ENCODE measurements around the gene CEP112. TPM values are rescaled to one million over a fixed set of nuclear protein-coding genes. Genes with fewer than 3 reads are reported as not detected.

The CEP112 gene
- total RNA-seq, 1 donor from 2014 or later: 14.5 TPM

GRCh38 chr17:65914784-65915342, 277.1 kb downstream of the CEP112 start:
- peaks cover 10% of the 10 kb centered on the region for H3K36me3 ChIP-seq
- H3K4me1 ChIP-seq: peaks cover 32% of the 10 kb centered on the region
- no peak for DNase-seq
- peaks cover 25% of the 10 kb centered on the region for H3K9me3 ChIP-seq (replicated peaks)
- no peak for TF ChIP-seq CTCF (IDR thresholded peaks at IDR 0.05; ENCODE audit: borderline replicate concordance)
- no peak overlapping the region for H3K4me3 ChIP-seq
- no peak overlapping the region for H3K27ac ChIP-seq (replicated peaks)
- no peaks in the 10 kb centered on the region for H3K27me3 ChIP-seq (ENCODE audit: low read depth)
- intact Hi-C loops (cut with micrococcal nuclease): no loop called here

- H3K36me3 ChIP-seq: peaks cover 10% of the 10 kb centered on the region
- intact Hi-C loops (cut with micrococcal nuclease): no loop called here
- no peak for DNase-seq
- no peak overlapping the region for H3K27ac ChIP-seq (replicated peaks)
- H3K4me3 ChIP-seq: no peak overlapping the region
- TF ChIP-seq CTCF (IDR thresholded peaks at IDR 0.05; ENCODE audit: borderline replicate concordance): no peak
- no peaks in the 10 kb centered on the region for H3K27me3 ChIP-seq (ENCODE audit: low read depth)
- H3K9me3 ChIP-seq (replicated peaks): peaks cover 27% of the 10 kb centered on the region
- H3K4me1 ChIP-seq: peaks cover 19% of the 10 kb centered on the region
Observed at GRCh38 chr17:65913326-65913850, 278.5 kb downstream of the CEP112 start.

GRCh38 chr17:65910836-65911235, 281.1 kb downstream of the CEP112 start:
- Histone ChIP-seq H3K27ac (replicated peaks) (no peak overlapping the region), H3K4me1 (peaks cover 9% of the 10 kb centered on the region), H3K36me3 (peaks cover 10% of the 10 kb centered on the region), H3K4me3 (no peak overlapping the region), H3K27me3 (ENCODE audit: low read depth) (no peaks in the 10 kb centered on the region), H3K9me3 (replicated peaks) (peaks cover 27% of the 10 kb centered on the region)
- intact Hi-C loops (cut with micrococcal nuclease): no loop called here
- TF ChIP-seq CTCF (IDR thresholded peaks at IDR 0.05; ENCODE audit: borderline replicate concordance): no peak
- DNase-seq: no peak

GRCh38 chr17:65902831-65903522, 289.0 kb downstream of the CEP112 start:
- no peak for DNase-seq
- intact Hi-C loops (cut with micrococcal nuclease): no loop called here

GRCh38 chr17:65902155-65902554, 289.8 kb downstream of the CEP112 start:
- Histone ChIP-seq H3K36me3 (no peaks in the 10 kb centered on the region), H3K27me3 (ENCODE audit: low read depth) (no peaks in the 10 kb centered on the region), H3K4me1 (no peaks in the 10 kb centered on the region), H3K4me3 (no peak overlapping the region), H3K9me3 (replicated peaks) (no peaks in the 10 kb centered on the region), H3K27ac (replicated peaks) (no peak overlapping the region)
- TF ChIP-seq CTCF (IDR thresholded peaks at IDR 0.05; ENCODE audit: borderline replicate concordance): no peak
- DNase-seq: no peak
- intact Hi-C loops (cut with micrococcal nuclease): no loop called here

More at GRCh38 chr17:65902831-65903522, 289.0 kb downstream of the CEP112 start:
- Histone ChIP-seq H3K4me1 (no peaks in the 10 kb centered on the region), H3K36me3 (no peaks in the 10 kb centered on the region), H3K9me3 (replicated peaks) (no peaks in the 10 kb centered on the region), H3K27me3 (ENCODE audit: low read depth) (no peaks in the 10 kb centered on the region), H3K27ac (replicated peaks) (no peak overlapping the region), H3K4me3 (no peak overlapping the region)
- no peak for TF ChIP-seq CTCF (IDR thresholded peaks at IDR 0.05; ENCODE audit: borderline replicate concordance)
